Renal pelvis (tissue), 12 donors: ENCODE data around the gene TMEM45B. TPM values are rescaled to one million over a fixed set of nuclear protein-coding genes. Genes with fewer than 3 reads are reported as not detected.
"Not testable (repeated sequence)": the region's sequence is repeated elsewhere in the genome, so short reads cannot be mapped to it uniquely, and the experiment has no call there.

Experiments used
- DNase-seq: peaks from one replicate; pipeline ENCODE4 v3.0.0-alpha.2; 2013
- long read RNA-seq, 16 experiments: transcript quantifications; one replicate each; lab custom pipeline, GENCODE V29; 2026
- polyA plus RNA-seq, 3 donors: library from polyadenylated mRNA; unstranded; fragments of 120-200 nt; gene quantifications; one replicate each; pipeline ENCODE4 v1.2.1, GENCODE V29; 2013; ENCODE audit not compliant: insufficient read length in 3 of 3

Gene TMEM45B
- polyA plus RNA-seq = 10 to 100 TPM; 16.1 to 28.9 (median 17.4) TPM
- long read RNA-seq, donor 1, transcript TMEM45B-201 (6 exons, 2,234 nt) = major isoform, 11 of 11 reads
- long read RNA-seq, donor 1, partial matches to known transcripts = 0 of 11 reads
- long read RNA-seq, donor 1, other reads (novel, unspliced or antisense) = 0 of 11 reads
- long read RNA-seq, donor 2, transcript TMEM45B-201 (6 exons, 2,234 nt) = major isoform, 7 of 7 reads
- long read RNA-seq, donor 2, partial matches to known transcripts = 0 of 7 reads
- long read RNA-seq, donor 2, other reads (novel, unspliced or antisense) = 0 of 7 reads
- long read RNA-seq, donor 3, partial matches to known transcripts = 0 of 4 reads
- long read RNA-seq, donor 3, other reads (novel, unspliced or antisense) = 0 of 4 reads
- long read RNA-seq, donor 4, transcript TMEM45B-201 (6 exons, 2,234 nt) = major isoform, 9 of 14 reads
- long read RNA-seq, donor 4, partial matches to known transcripts = 0 of 14 reads
- long read RNA-seq, donor 4, other reads (novel, unspliced or antisense) = 5 of 14 reads
- long read RNA-seq, donor 5, transcript TMEM45B-201 (6 exons, 2,234 nt) = major isoform, 5 of 5 reads
- long read RNA-seq, donor 5, partial matches to known transcripts = 0 of 5 reads
- long read RNA-seq, donor 5, other reads (novel, unspliced or antisense) = 0 of 5 reads
- long read RNA-seq, donor 6, partial matches to known transcripts = 12 of 18 reads
- long read RNA-seq, donor 6, other reads (novel, unspliced or antisense) = 0 of 18 reads
- long read RNA-seq, donor 7, transcript TMEM45B-201 (6 exons, 2,234 nt) = major isoform, 8 of 9 reads
- long read RNA-seq, donor 7, partial matches to known transcripts = 0 of 9 reads
- long read RNA-seq, donor 7, other reads (novel, unspliced or antisense) = 0 of 9 reads
- long read RNA-seq, donor 8, partial matches to known transcripts = 0 of 1 reads
- long read RNA-seq, donor 8, other reads (novel, unspliced or antisense) = 0 of 1 reads
- long read RNA-seq, donor 9, transcript TMEM45B-201 (6 exons, 2,234 nt) = major isoform, 12 of 12 reads
- long read RNA-seq, donor 9, partial matches to known transcripts = 0 of 12 reads
- long read RNA-seq, donor 9, other reads (novel, unspliced or antisense) = 0 of 12 reads
- long read RNA-seq, donor 10, partial matches to known transcripts = 0 of 4 reads
- long read RNA-seq, donor 10, other reads (novel, unspliced or antisense) = 0 of 4 reads
- long read RNA-seq, donor 11, partial matches to known transcripts = 0 of 3 reads
- long read RNA-seq, donor 11, other reads (novel, unspliced or antisense) = 0 of 3 reads
- long read RNA-seq, donor 12, transcript TMEM45B-201 (6 exons, 2,234 nt) = major isoform, 10 of 21 reads
- long read RNA-seq, donor 12, partial matches to known transcripts = 10 of 21 reads
- long read RNA-seq, donor 12, other reads (novel, unspliced or antisense) = 0 of 21 reads
- long read RNA-seq, donor 13, transcript TMEM45B-201 (6 exons, 2,234 nt) = major isoform, 12 of 12 reads
- long read RNA-seq, donor 13, partial matches to known transcripts = 0 of 12 reads
- long read RNA-seq, donor 13, other reads (novel, unspliced or antisense) = 0 of 12 reads
- long read RNA-seq, donor 14 = 0 reads
- long read RNA-seq, donor 15, transcript TMEM45B-201 (6 exons, 2,234 nt) = major isoform, 28 of 56 reads
- long read RNA-seq, donor 15, partial matches to known transcripts = 23 of 56 reads
- long read RNA-seq, donor 15, other reads (novel, unspliced or antisense) = 5 of 56 reads
- long read RNA-seq, donor 16, transcript TMEM45B-201 (6 exons, 2,234 nt) = major isoform, 12 of 12 reads
- long read RNA-seq, donor 16, partial matches to known transcripts = 0 of 12 reads
- long read RNA-seq, donor 16, other reads (novel, unspliced or antisense) = 0 of 12 reads

DNA sequence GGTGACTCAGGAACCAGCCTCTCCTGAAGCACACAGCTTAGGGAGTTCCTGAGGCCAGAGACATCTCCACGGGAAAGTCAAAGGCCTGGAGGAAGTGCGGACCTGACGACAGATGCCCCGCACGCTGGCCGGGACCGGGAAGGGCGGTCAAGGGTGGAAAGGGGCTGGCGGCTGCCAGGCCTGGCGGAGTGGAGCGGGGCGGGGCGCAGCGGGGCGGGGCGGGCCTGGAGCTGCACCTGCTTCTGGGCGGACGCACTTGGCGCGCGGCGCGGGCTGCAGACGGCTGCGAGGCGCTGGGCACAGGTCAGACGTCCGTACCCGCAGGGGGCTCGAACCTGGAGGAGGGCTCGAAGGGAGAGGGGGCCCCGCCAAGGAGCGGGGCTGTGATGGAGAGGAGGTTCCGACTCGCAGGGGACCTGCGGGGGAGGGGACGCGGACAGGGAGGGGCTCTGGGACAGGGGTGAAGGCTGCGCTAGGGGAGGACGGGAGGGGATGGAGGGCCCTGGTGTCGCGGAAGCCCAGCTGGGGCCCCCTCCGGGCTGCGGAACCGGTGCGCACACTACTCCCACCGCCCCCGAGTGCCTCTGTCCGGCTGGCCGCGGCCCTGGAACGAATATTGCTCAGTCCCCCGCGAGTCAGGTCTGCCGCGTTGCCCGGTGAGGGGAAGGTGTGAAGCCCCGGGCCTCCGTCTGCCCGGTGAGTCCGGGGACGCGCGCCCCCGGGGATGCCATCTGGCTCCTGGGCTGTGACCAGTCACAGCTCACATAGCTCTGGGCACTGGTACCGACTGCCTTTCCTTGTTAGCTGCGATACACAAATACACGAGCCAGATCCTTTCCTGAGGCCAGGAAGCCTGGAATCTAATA is at the start of gene TMEM45B:
TSS of gene TMEM45B (plus strand) at position 253 of the 866 bp plus-strand sequence. CDS start 36,635 bp downstream, outside the sequence.
- DNase-seq = peak; percentile 46

DNA sequence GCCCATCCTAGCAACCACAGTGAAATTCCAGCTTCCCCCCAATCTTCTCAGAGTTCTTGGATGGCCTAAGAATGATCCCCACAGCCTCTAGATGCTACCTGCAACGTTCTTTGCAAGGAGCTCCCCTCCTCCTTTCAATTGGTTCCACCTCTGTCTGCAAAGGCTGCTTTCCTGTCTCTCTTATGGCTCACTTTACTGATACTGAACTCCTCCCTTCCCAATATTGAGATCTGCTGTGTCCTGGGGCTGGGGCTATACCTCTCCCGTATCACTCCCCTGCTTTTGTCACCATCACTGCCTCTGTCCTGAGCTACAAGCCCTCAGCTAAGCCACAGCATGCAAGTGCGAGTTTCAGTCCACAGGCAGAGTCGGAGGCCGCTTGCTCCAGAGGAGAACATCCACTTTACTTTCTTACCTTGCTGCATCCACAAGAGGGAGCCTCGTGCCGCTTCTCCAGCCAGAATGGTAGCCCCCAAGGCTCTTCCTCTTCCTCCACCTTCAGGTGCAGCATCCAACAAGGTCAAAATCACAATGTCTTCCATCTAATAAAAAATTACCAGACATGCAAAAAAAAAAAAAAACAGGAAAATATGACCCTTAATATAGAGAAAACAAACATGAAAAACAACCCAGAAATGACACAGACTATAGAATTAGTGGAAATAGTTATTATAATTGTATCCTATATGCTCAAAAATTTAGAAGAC is 48.6 kb upstream of the TMEM45B start:
- DNase-seq = no peak

DNA sequence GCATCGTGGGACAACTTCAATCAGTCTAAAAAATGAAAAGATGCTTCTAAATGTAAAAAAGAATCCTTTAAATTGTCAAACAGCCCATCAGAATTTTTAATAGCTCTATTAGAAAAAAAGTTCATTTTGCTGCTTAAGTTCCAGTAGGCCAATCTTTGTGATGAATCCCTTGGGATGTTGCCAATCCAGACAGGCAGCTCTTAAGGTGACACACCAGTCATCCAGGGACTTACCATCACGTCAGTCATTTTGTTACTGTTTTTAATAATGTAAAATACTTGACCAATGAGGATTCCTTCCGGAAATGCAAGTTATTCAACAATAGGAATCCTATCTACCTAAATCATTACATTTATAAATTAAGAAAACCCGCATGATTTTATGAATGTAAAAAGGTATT is 47.8 kb upstream of the TMEM45B start:
- no peak for DNase-seq

DNA sequence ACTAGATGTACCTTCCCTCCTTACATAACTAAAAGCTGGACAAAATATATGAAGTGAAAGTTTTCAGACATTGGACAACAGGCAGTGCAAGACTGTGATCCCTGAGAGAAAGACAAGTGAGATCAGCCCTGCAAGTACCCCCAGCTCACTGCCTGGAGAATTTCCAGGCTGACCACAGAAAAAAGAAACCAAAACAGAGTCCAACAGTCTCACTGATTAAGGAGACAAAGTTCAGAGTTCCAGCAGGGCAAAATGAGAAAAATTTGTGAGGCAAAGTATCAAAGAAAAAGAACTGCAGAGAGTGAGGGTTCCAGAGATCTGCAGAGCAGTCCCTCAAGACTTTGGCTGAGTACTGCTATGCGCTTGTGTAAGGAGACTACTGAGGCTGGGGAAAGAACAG is 47.3 kb upstream of the TMEM45B start:
- DNase-seq = no peak

DNA sequence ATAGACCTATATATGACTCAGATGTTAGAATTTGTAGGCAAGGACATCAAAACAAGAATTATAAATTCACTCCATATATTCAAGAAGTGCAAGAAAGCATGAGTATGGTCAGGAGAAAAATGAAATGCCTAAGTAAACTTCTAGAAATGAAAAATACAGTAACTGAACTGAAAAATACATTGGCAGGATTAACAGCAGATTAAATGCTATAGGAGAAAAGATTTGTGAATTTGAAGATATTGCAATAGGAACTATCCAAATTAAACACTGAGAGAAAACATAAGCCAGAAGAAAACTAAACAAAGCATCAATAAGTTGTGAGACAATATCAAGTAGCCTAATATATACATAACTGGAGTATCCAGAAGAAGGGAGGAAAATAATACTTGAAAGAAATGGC is 46.6 kb upstream of the TMEM45B start:
- DNase-seq = no peak

GRCh38 chr11:129770993-129771392 is 44.7 kb upstream of the TMEM45B start:
- no peak for DNase-seq

- not testable (repeated sequence) for DNase-seq
Measured at GRCh38 chr11:129771456-129771855, 44.2 kb upstream of the TMEM45B start.

DNA sequence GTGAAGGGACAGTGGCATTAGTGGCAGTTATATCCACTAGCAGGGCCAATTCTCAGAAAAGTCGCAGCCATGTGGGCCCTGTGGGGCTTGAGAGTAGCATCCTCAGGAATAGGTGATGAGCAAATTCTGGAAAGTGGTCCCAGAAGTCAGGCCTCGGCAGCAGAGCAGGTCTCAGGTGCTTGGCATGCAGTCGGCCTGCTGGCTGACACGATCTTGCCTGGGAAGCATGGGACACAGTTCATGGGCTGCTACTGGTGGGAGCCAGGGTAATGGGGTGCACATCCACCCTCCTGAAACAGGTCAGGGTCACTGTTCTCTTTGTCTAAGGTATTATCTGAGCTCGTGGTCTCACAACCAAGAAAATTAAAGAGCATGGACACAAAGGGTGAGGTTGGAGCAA is 36.8 kb upstream of the TMEM45B start:
- no peak for DNase-seq

DNA sequence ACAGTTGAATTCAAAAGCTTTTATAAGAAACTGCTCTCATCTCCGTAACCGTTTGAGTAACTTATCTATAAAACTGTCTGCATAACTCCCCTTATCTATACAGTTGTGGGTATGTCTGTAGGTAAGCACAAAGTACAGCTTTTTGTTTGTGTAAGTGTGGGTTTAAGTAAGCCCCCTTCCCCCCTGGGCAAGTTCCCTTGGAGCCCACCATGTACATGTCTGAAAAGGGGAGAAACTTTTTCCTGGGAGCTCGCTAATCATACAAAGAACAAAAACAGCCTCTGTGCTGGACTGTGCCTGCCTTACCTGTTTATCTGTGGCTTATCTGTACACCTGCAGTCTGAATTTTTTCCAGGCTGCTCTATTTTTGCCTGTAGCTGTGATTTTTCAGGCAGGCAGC is 36.3 kb upstream of the TMEM45B start:
- no peak for DNase-seq

- DNase-seq = no peak
Measured at GRCh38 chr11:129785383-129786111, 30.1 kb upstream of the TMEM45B start.

GRCh38 chr11:129786112-129786416 is 29.6 kb upstream of the TMEM45B start:
- not testable (repeated sequence) for DNase-seq

- DNase-seq = no peak
Measured at GRCh38 chr11:129787532-129788155, 28.0 kb upstream of the TMEM45B start.

DNA sequence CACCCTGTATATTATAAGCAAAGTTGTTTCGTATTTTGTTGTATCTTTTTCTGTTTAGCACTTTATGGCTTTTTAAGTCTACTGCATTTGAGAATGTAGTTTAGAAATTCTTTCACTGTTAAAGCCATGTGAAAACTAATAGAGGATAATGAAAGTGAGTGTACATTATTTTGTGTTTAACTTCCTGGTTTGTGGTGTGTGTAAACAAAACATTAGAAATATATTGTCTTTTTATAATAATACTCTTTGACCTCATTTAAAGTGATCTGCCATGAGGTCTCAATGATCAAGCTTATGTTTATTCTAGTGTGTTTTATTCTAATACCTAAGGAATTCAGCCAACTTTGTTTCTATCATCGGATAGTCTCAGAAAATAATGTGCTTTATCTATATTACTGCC is 27.4 kb upstream of the TMEM45B start:
- DNase-seq = no peak

- no peak for DNase-seq
Measured at GRCh38 chr11:129790106-129790505, 25.5 kb upstream of the TMEM45B start.

DNA sequence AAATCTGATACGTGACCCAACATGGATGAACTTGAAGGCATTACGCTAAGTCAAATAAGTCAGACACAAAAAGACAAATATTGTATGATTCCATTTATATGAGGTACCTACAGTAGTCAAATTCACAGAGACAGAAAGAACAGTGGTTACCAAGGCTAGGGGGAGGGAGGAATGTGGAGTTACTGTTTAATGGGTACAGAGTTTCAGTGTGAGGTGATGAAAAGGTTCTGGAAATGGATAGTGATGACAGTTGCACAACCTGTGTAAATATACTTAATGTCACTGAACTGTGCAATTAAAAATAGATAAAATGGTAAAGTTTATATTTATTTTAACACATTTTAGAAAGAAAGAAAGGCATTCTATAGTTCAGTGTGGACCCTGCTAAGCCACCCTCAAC is 24.1 kb upstream of the TMEM45B start:
- no peak for DNase-seq

- no peak for DNase-seq
Measured at GRCh38 chr11:129792663-129793062, 23.0 kb upstream of the TMEM45B start.

- DNase-seq = no peak
Measured at GRCh38 chr11:129795089-129795488, 20.6 kb upstream of the TMEM45B start.

DNA sequence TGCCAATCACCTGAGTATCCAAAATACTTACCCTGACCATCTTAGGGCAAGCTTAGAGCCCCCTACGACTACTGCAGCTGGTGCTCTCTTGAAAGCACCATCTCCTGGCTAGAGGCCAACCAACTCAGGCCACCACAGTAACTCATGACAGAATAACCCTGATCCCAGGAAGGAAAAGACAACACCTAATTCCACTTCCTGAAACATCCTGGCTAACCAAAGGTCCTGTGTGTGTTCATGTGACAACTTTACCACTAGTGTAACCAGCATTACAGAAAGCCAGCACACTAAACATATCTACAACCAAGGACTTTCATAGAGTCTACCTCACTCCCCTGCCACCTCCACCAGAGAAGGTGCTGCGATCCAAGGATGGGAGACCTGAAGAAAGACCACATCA is 17.4 kb upstream of the TMEM45B start:
- no peak for DNase-seq
